AG09309 (cell line): ENCODE measurements around the gene PEMT.

Experiments used
- DNase-seq: peaks from one replicate; pipeline ENCODE4 v3.0.0-alpha.2; 2010; ENCODE audit warnings: low read depth
- H3K4me3 ChIP-seq: 2 replicates; pipeline ENCODE4 v1.5.1; 2011; ENCODE audit warnings: mild to moderate bottlenecking, low read depth, low read length, moderate library complexity; ENCODE audit not compliant: control insufficient read depth
- TF ChIP-seq, protein P1 (sequence below): IDR thresholded peaks from 2 replicates; pipeline ENCODE4 v1.5.1; 2011; ENCODE audit warnings: mild to moderate bottlenecking, low read depth, low read length, inconsistent platforms; ENCODE audit not compliant: insufficient read depth, control insufficient read depth; ENCODE audit errors: missing control alignments

PEMT gene

DNA sequence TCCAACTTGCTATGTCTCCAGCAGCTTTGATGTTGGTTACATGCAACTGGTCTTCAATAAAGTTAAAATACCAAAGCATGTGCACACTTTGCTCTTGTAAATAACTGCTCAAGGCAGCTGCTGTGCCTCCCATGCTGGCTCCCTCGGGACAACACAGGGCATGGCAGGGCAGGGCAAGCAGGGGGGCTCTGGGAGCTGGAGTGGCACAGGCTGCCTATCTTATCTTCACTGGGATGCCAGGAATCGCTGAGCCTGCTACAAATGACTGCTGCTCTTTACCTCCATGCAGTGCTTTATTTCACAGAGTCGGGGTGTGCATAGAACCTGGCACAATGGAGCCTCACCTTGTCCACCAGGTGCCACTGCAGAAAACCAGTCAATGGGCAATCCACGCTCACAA, 21.8 kb downstream of the PEMT start:
- DNase-seq: no peak
- H3K4me3 ChIP-seq: no peak overlapping the region
- TF ChIP-seq, protein P1, sequence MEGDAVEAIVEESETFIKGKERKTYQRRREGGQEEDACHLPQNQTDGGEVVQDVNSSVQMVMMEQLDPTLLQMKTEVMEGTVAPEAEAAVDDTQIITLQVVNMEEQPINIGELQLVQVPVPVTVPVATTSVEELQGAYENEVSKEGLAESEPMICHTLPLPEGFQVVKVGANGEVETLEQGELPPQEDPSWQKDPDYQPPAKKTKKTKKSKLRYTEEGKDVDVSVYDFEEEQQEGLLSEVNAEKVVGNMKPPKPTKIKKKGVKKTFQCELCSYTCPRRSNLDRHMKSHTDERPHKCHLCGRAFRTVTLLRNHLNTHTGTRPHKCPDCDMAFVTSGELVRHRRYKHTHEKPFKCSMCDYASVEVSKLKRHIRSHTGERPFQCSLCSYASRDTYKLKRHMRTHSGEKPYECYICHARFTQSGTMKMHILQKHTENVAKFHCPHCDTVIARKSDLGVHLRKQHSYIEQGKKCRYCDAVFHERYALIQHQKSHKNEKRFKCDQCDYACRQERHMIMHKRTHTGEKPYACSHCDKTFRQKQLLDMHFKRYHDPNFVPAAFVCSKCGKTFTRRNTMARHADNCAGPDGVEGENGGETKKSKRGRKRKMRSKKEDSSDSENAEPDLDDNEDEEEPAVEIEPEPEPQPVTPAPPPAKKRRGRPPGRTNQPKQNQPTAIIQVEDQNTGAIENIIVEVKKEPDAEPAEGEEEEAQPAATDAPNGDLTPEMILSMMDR: no peak

- no peak for DNase-seq
- no peak overlapping the region for H3K4me3 ChIP-seq
- TF ChIP-seq, protein P1: peak; percentile 93
Measured at GRCh38 chr17:17568772-17569195, 22.7 kb downstream of the PEMT start.

DNA sequence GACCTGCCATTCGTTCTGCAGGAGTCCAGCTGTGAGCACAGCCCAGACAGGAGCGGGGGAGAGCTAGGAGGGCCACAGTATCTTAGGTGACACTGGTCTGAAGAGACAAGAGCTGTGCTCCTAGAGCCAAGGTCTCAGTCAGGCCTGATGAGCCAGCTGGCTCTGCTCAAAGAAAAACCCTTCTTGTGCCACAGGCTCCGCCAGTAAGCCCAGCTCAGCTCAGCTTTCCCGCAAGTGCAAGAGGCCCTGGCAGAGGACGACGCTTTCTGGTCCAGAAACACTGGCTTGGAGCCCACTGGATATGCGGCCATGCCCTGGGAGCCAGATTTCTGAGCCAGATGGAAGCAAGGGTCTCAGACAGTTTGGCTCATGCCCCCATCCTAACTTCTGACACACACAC, 23.9 kb downstream of the PEMT start:
- TF ChIP-seq, protein P1: no peak
- DNase-seq: no peak
- no peak overlapping the region for H3K4me3 ChIP-seq

DNA sequence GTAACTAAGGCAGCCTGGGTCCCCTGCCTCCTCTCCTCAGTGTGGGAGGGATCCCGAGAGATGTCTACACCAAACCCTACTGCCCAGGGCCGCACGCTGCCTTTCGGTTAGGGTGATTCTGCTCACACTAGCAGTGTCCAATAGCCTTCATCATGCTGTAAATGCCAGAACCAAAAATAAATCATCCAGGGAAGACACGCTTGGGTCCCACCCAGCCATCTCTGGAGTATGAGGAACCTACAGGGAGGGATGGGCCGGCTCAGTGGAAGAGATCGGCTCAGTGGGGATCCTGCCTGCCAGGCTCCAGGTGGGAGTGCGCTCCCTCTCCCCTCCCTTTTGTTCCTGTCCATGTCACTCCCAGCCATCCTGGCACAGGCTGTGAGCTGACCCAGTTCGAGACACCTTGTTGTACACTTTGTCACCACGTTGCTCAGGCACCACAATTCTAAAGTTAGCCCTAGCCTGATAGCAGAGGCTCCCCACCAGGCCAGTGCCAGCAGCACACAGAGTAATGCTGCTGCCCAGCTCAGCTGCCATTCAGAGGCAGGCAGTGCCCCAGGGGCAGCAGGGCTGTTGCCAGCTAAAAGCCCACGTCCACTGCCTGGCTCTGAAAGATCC, 24.5 kb downstream of the PEMT start:
- DNase-seq: no peak
- TF ChIP-seq, protein P1: no peak
- H3K4me3 ChIP-seq: no peak overlapping the region

GRCh38 chr17:17565471-17566339, 25.8 kb downstream of the PEMT start:
- DNase-seq: no peak
- H3K4me3 ChIP-seq: no peak overlapping the region
- TF ChIP-seq, protein P1: no peak

DNA sequence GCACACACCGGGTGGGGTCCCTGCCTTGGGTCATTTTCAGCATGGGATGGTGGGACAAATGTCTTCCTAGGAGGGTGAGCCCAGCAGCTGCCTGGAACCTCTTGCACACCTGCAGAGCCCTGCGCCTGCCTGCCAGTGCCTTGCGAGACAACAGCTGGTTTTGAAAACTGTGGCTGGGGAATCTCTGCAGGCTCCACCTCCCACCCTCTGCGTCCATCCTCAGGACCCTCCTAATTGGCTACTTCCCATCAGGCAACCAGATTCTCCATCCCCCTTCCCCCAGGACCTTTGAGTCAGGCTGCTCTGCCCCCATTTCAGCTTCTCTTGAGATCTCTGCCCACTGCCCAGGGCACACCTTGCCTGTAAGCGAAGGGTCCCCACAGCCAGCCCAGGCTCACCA, 26.6 kb downstream of the PEMT start:
- no peak overlapping the region for H3K4me3 ChIP-seq
- TF ChIP-seq, protein P1: no peak
- no peak for DNase-seq

GRCh38 chr17:17564323-17564722, 27.2 kb downstream of the PEMT start:
- no peak overlapping the region for H3K4me3 ChIP-seq
- DNase-seq: no peak
- TF ChIP-seq, protein P1: no peak
